B cell (primary cell): ENCODE data around the gene PACSIN2. TPM values are rescaled to one million over a fixed set of nuclear protein-coding genes. Genes with fewer than 3 reads are reported as not detected.

Experiments used
- ATAC-seq: fragments of 200-7000 bp; cut with Tn5 transposase; one replicate; pipeline ENCODE4 v1.10.0; 2021; ENCODE audit warnings: low read depth, mild to moderate bottlenecking, moderate number of reproducible peaks, moderate library complexity
- CTCF ChIA-PET: fragments of 350-600 bp; sonication (Branson Sonifier 250); formaldehyde crosslinking; loops from one replicate; lab custom pipeline; 2021; ENCODE audit warnings: antibody characterized with exemption, inconsistent platforms; lab: Charles Lee
- POLR2A ChIA-PET: fragments of 350-600 bp; sonication (Branson Sonifier 250); formaldehyde crosslinking; loops from one replicate; lab custom pipeline; 2021; ENCODE audit warnings: antibody characterized with exemption; lab: Charles Lee
- DNase-seq: peaks from one replicate; pipeline ENCODE4 v3.0.0; 2013
- H2AFZ ChIP-seq: 2 replicates; pipeline ENCODE4 v1.6.1; 2012; ENCODE audit warnings: mild to moderate bottlenecking, low read depth, low read length; ENCODE audit not compliant: insufficient read depth, poor library complexity, severe bottlenecking
- H3K27ac ChIP-seq, 2 donors: 1 replicate in 1 of 2; 2 replicates in 1 of 2; pipeline ENCODE4 v1.5.1; 2012 to 2013; ENCODE audit warnings: low read length in 2 of 2, mild to moderate bottlenecking in 2 of 2, moderate library complexity in 1 of 2
- H3K27me3 ChIP-seq, 4 experiments: fragments of 200-600 bp in 1 of 4; sonication (generic) in 1 of 4; replicated peaks in 1 of 4; 1 replicate in 2 of 4; 2 replicates in 2 of 4; pipeline versions ENCODE4 v1.6.1 to v1.7.0; 2013 to 2016; ENCODE audit warnings: low read length in 3 of 4, mild to moderate bottlenecking in 2 of 4, mixed read lengths in 1 of 4, moderate library complexity in 1 of 4; ENCODE audit not compliant: insufficient read depth in 4 of 4, control insufficient read depth in 3 of 4; ENCODE audit errors: control extremely low read depth in 1 of 4
- H3K36me3 ChIP-seq, 2 experiments: replicated peaks in 1 of 2; 1 replicate in 1 of 2; 2 replicates in 1 of 2; pipeline versions ENCODE4 v1.6.1 to v1.7.1; 2013; ENCODE audit warnings: low read length in 1 of 2; ENCODE audit not compliant: insufficient read depth in 2 of 2, control insufficient read depth in 1 of 2; ENCODE audit errors: control extremely low read depth in 1 of 2, extremely low read depth in 1 of 2
- H3K4me1 ChIP-seq, 2 donors: fragments of 200-600 bp in 1 of 2; sonication (generic) in 1 of 2; 1 replicate in 1 of 2; 2 replicates in 1 of 2; pipeline versions ENCODE4 v1.5.1 to v1.6.1; 2013 to 2017; ENCODE audit warnings: low read length in 2 of 2; ENCODE audit not compliant: control insufficient read depth in 2 of 2, insufficient read depth in 2 of 2
- H3K4me2 ChIP-seq: replicated peaks from 2 replicates; pipeline ENCODE3; 2012; ENCODE audit warnings: mild to moderate bottlenecking, low read depth, low read length; ENCODE audit not compliant: poor library complexity, severe bottlenecking
- H3K4me3 ChIP-seq, 5 experiments: fragments of 200-600 bp in 1 of 5; sonication (generic) in 1 of 5; 1 replicate in 3 of 5; 2 replicates in 2 of 5; pipeline versions ENCODE4 v1.5.1 to v1.7.0; 2011 to 2016; ENCODE audit warnings: low read length in 4 of 5, mild to moderate bottlenecking in 4 of 5, low read depth in 2 of 5, control low read depth in 1 of 5, moderate library complexity in 1 of 5; ENCODE audit not compliant: insufficient read depth in 1 of 5; ENCODE audit errors: control extremely low read depth in 1 of 5, extremely low read depth in 1 of 5
- H3K79me2 ChIP-seq: fragments of 200-600 bp; sonication (generic); one replicate; pipeline ENCODE4 v1.6.0; 2016; ENCODE audit warnings: low read length; ENCODE audit not compliant: control insufficient read depth, insufficient read depth
- H3K9ac ChIP-seq: fragments of 200-600 bp; sonication (generic); 2 replicates; pipeline ENCODE4 v1.6.1; 2017; ENCODE audit warnings: mild to moderate bottlenecking, low read length, moderate library complexity
- H3K9me3 ChIP-seq, 3 donors: one replicate each; pipeline versions ENCODE4 v1.6.1 to v1.7.1; 2013; ENCODE audit warnings: low read length in 2 of 3; ENCODE audit not compliant: control insufficient read depth in 2 of 3, insufficient read depth in 1 of 3; ENCODE audit errors: control extremely low read depth in 1 of 3
- H4K20me1 ChIP-seq: 2 replicates; pipeline ENCODE4 v1.6.0; 2012; ENCODE audit warnings: mild to moderate bottlenecking, low read length; ENCODE audit not compliant: insufficient read depth, control insufficient read depth, poor library complexity, severe bottlenecking
- H3K27ac Mint-ChIP-seq: one replicate; pipeline ENCODE4 v1.8.0; 2021; ENCODE audit warnings: mixed read lengths
- H3K27me3 Mint-ChIP-seq: one replicate; pipeline ENCODE4 v1.8.0; 2021; ENCODE audit warnings: mixed read lengths
- H3K4me1 Mint-ChIP-seq: one replicate; pipeline ENCODE4 v1.8.0; 2021; ENCODE audit warnings: mixed read lengths
- H3K4me3 Mint-ChIP-seq: one replicate; pipeline ENCODE4 v1.8.0; 2021; ENCODE audit warnings: mixed read lengths
- H3K9me3 Mint-ChIP-seq: one replicate; pipeline ENCODE4 v1.8.0; 2022; ENCODE audit warnings: mixed read lengths; ENCODE audit not compliant: insufficient read depth
- CTCF ChIP-seq: fragments of 200-600 bp; IDR thresholded peaks from one replicate; pipeline ENCODE4 v1.8.0; 2022; ENCODE audit warnings: antibody characterized with exemption, mild to moderate bottlenecking
- EZH2 ChIP-seq: IDR thresholded peaks from 2 replicates; pipeline ENCODE4 v1.6.1; 2012; ENCODE audit warnings: borderline replicate concordance, low read depth, mild to moderate bottlenecking, moderate library complexity, low read length; ENCODE audit not compliant: insufficient read depth, poor library complexity, severe bottlenecking
- WGBS: methylation state at CpG from one replicate; pipeline ENCODE4 v1.1.5; 2013; ENCODE audit warnings: missing lambda C conversion rate; ENCODE audit not compliant: insufficient coverage; 5-methylcytosine and 5-hydroxymethylcytosine counted together
- intact Hi-C: fragments of 100-400 bp; cut with micrococcal nuclease; formaldehyde crosslinking; loops from one replicate; pipeline ENCODE4 v1.10.0; 2022
- polyA plus RNA-seq: library from polyadenylated mRNA; depleted of rRNA; stranded (reverse); fragments of >200 nt; gene quantifications from 2 replicates; pipeline ENCODE4 v1.2.3, GENCODE V29; 2012
- total RNA-seq, 2 donors: library from RNA; stranded (reverse); fragments of 120-200 nt in 1 of 2; gene quantifications; 1 replicate in 1 of 2; 2 replicates in 1 of 2; pipeline versions ENCODE4 v1.2.3 to v1.2.4, GENCODE V29; 2013 to 2022

The PACSIN2 gene
- total and polyA plus RNA-seq, 2 donors (not counting 1 experiment from before 2014, with no cell fraction given): 26.9 to 59.3 TPM

- Mint-ChIP-seq H3K27ac (no peak overlapping the region), H3K27me3 (no peaks in the 10 kb centered on the region), H3K4me3 (no peak overlapping the region), H3K4me1 (peaks cover 40% of the 10 kb centered on the region), H3K9me3 (no peaks in the 10 kb centered on the region)
- Histone ChIP-seq H3K4me2 (no peak overlapping the region), H3K36me3 (peaks cover 0 to 25% of the 10 kb centered on the region in 2 experiments), H3K79me2 (peaks cover 95% of the 10 kb centered on the region), H3K4me1 (peaks cover 26 to 40% of the 10 kb centered on the region in 2 donors), H3K27me3 (no peaks in the 10 kb centered on the region), H3K9me3 (no peaks in the 10 kb centered on the region), H4K20me1 (peaks cover 48% of the 10 kb centered on the region), H3K27ac (no peak overlapping the region), H2AFZ (no peak overlapping the region), H3K4me3 (no peak overlapping the region), H3K9ac (no peak overlapping the region)
- ATAC-seq: no peak
- no peak for DNase-seq
- intact Hi-C loops: loop anchor here (2.0 to 10.0 kb wide), 2 partner anchors 17 to 51 kb away; no protein-coding TSS in a partner anchor
- ChIA-PET POLR2A (no interaction called here), CTCF (interaction anchor here (1.3 to 1.4 kb wide), 2 partner anchors 19 to 47 kb away, joined by 3 read pairs; no protein-coding TSS in a partner anchor)
- WGBS: 97% methylated on average over 6 of the region's 8 CpGs
- no peak for TF ChIP-seq CTCF
- no peak for TF ChIP-seq EZH2
Observed at GRCh38 chr22:42913874-42914510, 101.0 kb downstream of the PACSIN2 start.

GRCh38 chr22:42912059-42912458 lies 102.9 kb downstream of the PACSIN2 start:
- Histone ChIP-seq H3K9me3 (no peaks in the 10 kb centered on the region), H3K36me3 (peaks cover 0 to 44% of the 10 kb centered on the region in 2 experiments), H3K27ac (peak overlapping the region in 1 of 2 donors; percentile 57), H3K4me2 (peak overlapping the region; percentile 46), H3K27me3 (no peaks in the 10 kb centered on the region), H3K4me1 (peaks cover 15 to 24% of the 10 kb centered on the region in 2 donors), H4K20me1 (peaks cover 40% of the 10 kb centered on the region), H3K9ac (no peak overlapping the region), H3K79me2 (peaks cover 95% of the 10 kb centered on the region), H2AFZ (no peak overlapping the region), H3K4me3 (no peak overlapping the region)
- intact Hi-C loops: loop anchor here (2.0 to 10.0 kb wide), 2 partner anchors 19 to 53 kb away; no protein-coding TSS in a partner anchor
- no peak overlapping the region for H3K4me3 Mint-ChIP-seq
- ChIA-PET CTCF (no interaction called here), POLR2A (interaction anchor here (1.0 kb wide), 1 partner anchor 103 kb away, joined by 3 read pairs; the partner anchor contains the start of gene PACSIN2)
- DNase-seq: peak; percentile 49
- H3K27ac Mint-ChIP-seq: peak overlapping the region; percentile 1
- peaks cover 31% of the 10 kb centered on the region for H3K4me1 Mint-ChIP-seq
- no peaks in the 10 kb centered on the region for H3K9me3 Mint-ChIP-seq
- WGBS: no CpG with 5 or more reads among the region's 6 CpGs
- TF ChIP-seq EZH2: no peak
- TF ChIP-seq CTCF: no peak
- no peaks in the 10 kb centered on the region for H3K27me3 Mint-ChIP-seq
- peak; percentile 47 for ATAC-seq
